Testis (tissue), 3 donors: ENCODE data around the gene HMCN2. TPM values are rescaled to one million over a fixed set of nuclear protein-coding genes. Genes with fewer than 3 reads are reported as not detected.

ENCODE experiments used
- DNase-seq: peaks from one replicate; pipeline ENCODE4 v3.0.0-alpha.2; 2019
- H3K27ac ChIP-seq, 2 donors: fragments of 200-600 bp; sonication (generic); one replicate each; pipeline ENCODE4 v1.5.1; 2019
- H3K27me3 ChIP-seq: fragments of 200-600 bp; sonication (generic); one replicate; pipeline ENCODE4 v1.5.1; 2019
- H3K36me3 ChIP-seq: fragments of 200-600 bp; sonication (generic); one replicate; pipeline ENCODE4 v1.5.1; 2017; ENCODE audit warnings: low read depth; ENCODE audit errors: missing control alignments
- H3K4me1 ChIP-seq: fragments of 200-600 bp; sonication (generic); one replicate; pipeline ENCODE4 v1.5.1; 2019
- H3K4me3 ChIP-seq, 2 donors: fragments of 200-600 bp; sonication (generic); one replicate each; pipeline ENCODE4 v1.5.1; 2017 to 2019
- H3K9me3 ChIP-seq: fragments of 200-600 bp; sonication (generic); one replicate; pipeline ENCODE4 v1.5.1; 2017
- POLR2A ChIP-seq: fragments of 450-650 bp; IDR thresholded peaks from one replicate; pipeline ENCODE4 v1.6.1; 2017; ENCODE audit warnings: antibody characterized with exemption, mild to moderate bottlenecking, moderate library complexity
- WGBS, 2 donors: methylation state at CpG; one replicate each; pipeline ENCODE4 v1.1.5; 2018; 5-methylcytosine and 5-hydroxymethylcytosine counted together
- intact Hi-C: fragments of 100-400 bp; cut with DNase I; formaldehyde crosslinking; loops from one replicate; pipeline ENCODE4 v1.15.1; 2023; ENCODE audit warnings: low total_unique reads
- polyA plus RNA-seq: library from polyadenylated mRNA; stranded (reverse); fragments of 350-450 nt; fragmentation: Illumina TruSeq; extraction: RNeasy Lipid Tissue Mini Kit (QIAGEN cat#74804); gene quantifications from one replicate; pipeline ENCODE4 v1.2.3, GENCODE V29; 2014; ENCODE audit warnings: low read depth, low replicate concordance; ENCODE audit not compliant: insufficient read depth
- total RNA-seq, 2 donors: library from RNA; depleted of rRNA; stranded (reverse); fragments of >200 nt; gene quantifications; one replicate each; pipeline ENCODE4 v1.2.3, GENCODE V29; 2016
- TF ChIP-seq, protein P1 (sequence below), 3 experiments: fragments of 450-650 bp in 2 of 3; fragments of 200-600 bp in 1 of 3; sonication (generic) in 1 of 3; IDR thresholded peaks; one replicate each; pipeline ENCODE4 v1.5.1; 2016 to 2019; ENCODE audit warnings: antibody characterized with exemption in 3 of 3, mild to moderate bottlenecking in 2 of 3, moderate library complexity in 1 of 3

Gene HMCN2
- total and polyA plus RNA-seq, 3 donors from 2014 or later: 10.2 to 17.7 (median 15.5) TPM

DNA sequence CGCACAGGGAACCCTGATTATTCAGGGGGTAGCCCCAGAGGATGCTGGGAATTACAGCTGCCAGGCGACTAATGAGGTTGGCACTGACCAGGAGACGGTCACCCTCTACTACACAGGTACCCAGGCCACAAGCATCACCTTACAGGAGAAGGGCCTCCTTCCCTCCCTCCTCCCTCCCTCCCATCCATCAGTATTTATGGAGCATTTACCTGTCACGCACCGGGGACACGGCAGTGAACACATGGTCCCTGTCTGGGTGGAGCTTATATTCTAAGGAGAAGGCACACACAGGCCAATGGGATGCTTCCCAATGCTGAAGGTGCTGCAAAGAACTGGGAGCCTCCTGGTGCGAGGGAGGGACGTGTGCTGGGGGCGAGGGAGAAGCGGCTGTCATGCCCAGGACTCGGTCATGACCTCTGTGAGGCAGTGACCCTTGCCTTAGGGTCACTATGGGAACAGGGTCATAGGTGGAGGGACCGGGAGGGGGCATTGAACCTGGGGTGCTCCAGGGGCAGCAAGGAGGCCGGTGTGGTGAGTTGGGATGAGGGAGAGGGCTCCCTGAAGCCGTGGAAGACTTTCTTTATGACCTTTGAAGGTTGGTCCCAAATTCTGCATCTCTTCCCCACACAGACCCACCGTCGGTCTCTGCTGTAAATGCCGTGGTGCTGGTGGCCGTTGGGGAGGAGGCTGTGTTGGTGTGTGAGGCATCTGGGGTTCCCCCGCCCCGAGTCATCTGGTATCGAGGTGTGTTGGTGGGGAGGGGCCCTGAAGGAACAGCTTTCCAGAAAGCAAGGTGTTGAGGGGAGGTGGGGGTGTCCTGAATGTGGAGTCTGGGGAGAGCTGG is 41.5 kb downstream of the HMCN2 start:
- Histone ChIP-seq H3K9me3 (no peaks in the 10 kb centered on the region), H3K4me3 (no peak overlapping the region), H3K36me3 (no peaks in the 10 kb centered on the region), H3K4me1 (no peaks in the 10 kb centered on the region), H3K27ac (no peak overlapping the region), H3K27me3 (no peaks in the 10 kb centered on the region)
- intact Hi-C loops: no loop called here
- 86 to 90% methylated on average over 20 to 21 of the region's 21 CpGs for WGBS, 2 donors
- DNase-seq: no peak
- TF ChIP-seq, protein P1, sequence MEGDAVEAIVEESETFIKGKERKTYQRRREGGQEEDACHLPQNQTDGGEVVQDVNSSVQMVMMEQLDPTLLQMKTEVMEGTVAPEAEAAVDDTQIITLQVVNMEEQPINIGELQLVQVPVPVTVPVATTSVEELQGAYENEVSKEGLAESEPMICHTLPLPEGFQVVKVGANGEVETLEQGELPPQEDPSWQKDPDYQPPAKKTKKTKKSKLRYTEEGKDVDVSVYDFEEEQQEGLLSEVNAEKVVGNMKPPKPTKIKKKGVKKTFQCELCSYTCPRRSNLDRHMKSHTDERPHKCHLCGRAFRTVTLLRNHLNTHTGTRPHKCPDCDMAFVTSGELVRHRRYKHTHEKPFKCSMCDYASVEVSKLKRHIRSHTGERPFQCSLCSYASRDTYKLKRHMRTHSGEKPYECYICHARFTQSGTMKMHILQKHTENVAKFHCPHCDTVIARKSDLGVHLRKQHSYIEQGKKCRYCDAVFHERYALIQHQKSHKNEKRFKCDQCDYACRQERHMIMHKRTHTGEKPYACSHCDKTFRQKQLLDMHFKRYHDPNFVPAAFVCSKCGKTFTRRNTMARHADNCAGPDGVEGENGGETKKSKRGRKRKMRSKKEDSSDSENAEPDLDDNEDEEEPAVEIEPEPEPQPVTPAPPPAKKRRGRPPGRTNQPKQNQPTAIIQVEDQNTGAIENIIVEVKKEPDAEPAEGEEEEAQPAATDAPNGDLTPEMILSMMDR (IDR thresholded peaks at IDR 0.05): no peak
- TF ChIP-seq POLR2A: no peak

DNA sequence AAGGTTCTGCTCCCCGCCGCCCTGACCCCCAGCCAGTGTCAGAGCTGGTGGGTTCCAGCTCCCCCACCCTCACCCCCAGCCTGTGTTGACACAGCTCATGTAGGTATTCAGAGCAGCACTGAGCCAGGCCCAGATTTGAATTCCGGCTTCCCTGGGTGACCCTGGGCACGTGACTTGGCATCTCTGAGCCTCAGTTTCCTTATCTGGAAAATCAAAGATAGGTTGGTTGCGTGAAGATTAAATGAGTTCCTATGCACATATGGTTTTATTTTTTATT is 42.0 kb downstream of the HMCN2 start:
- no peaks in the 10 kb centered on the region for H3K4me1 ChIP-seq
- H3K27me3 ChIP-seq: no peaks in the 10 kb centered on the region
- intact Hi-C loops: no loop called here
- H3K27ac ChIP-seq: no peak overlapping the region
- no peaks in the 10 kb centered on the region for H3K36me3 ChIP-seq
- no peak overlapping the region for H3K4me3 ChIP-seq
- H3K9me3 ChIP-seq: no peaks in the 10 kb centered on the region
- 93 to 96% methylated on average over 5 of the region's 5 CpGs for WGBS, 2 donors
- TF ChIP-seq, protein P1 (IDR thresholded peaks at IDR 0.05): no peak
- no peak for TF ChIP-seq POLR2A
- DNase-seq: no peak

DNA sequence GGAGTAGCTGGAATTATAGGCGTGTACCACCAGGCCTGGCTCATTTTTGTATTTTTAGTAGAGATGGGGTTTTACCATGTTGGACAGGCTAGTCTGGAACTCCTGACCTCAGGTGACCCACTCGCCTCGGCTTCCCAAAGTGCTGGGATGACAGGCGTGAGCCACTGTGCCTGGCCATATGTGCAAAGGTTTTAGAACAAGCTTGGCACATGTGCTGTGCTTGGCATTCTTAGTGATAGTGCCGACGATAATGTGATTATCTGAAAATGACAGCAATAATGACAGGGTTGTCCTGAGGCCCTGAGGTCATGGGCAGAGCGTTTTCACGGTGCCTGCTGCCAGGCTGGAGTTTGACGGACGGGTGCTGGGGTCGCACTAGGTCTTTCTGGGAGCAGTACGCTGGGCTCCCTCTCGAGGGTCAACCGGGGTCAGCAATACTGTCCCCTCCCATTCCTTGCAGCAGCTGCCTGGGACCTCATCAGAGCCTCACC is 42.6 kb downstream of the HMCN2 start:
- WGBS, 2 donors: 75 to 82% methylated on average over 14 of the region's 14 CpGs
- no peak overlapping the region for H3K4me3 ChIP-seq
- intact Hi-C loops: no loop called here
- no peaks in the 10 kb centered on the region for H3K27me3 ChIP-seq
- no peak overlapping the region for H3K27ac ChIP-seq
- no peaks in the 10 kb centered on the region for H3K9me3 ChIP-seq
- H3K36me3 ChIP-seq: no peaks in the 10 kb centered on the region
- DNase-seq: no peak
- H3K4me1 ChIP-seq: no peaks in the 10 kb centered on the region
- TF ChIP-seq, protein P1 (IDR thresholded peaks at IDR 0.05): no peak
- no peak for TF ChIP-seq POLR2A

DNA sequence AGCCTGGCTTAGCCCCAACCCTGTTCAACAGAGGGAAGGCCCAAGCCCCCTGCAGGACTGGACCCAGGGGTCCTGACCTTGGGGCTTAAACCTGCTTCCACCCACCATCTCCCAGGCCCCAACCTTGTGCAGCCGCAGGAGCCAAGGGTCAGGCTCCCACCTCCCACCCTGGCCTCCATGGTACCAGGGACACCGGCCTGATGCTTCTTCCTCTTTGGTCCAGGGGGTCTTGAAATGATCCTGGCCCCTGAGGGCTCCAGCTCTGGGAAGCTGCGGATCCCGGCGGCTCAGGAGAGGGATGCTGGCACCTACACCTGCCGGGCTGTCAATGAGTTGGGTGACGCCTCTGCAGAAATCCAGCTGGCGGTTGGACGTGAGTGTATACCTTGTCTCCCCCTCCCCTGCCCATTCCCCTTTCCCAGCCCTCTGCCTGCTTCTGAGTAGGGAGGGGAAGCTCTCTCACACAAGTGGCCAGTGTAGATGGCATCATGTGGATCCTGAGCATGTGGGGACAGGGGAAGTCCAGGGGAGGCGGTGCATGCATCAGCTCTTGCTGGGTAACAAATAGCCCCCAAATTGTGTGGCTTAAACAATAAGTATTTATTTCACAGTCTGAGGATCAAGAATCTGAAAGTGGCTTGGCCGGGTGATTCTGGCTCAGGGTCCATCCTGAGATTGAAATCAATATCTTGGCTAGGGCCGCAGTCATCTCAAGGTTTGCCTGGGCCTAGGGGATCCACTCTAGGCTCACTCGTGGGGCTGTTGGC is 44.3 kb downstream of the HMCN2 start:
- intact Hi-C loops: no loop called here
- Histone ChIP-seq H3K27ac (no peak overlapping the region), H3K27me3 (no peaks in the 10 kb centered on the region), H3K36me3 (no peaks in the 10 kb centered on the region), H3K9me3 (no peaks in the 10 kb centered on the region), H3K4me1 (no peaks in the 10 kb centered on the region), H3K4me3 (no peak overlapping the region)
- 94 to 96% methylated on average over 8 to 13 of the region's 13 CpGs for WGBS, 2 donors
- DNase-seq: no peak
- no peak for TF ChIP-seq POLR2A
- TF ChIP-seq, protein P1 (IDR thresholded peaks at IDR 0.05): no peak
